ENCODE measurements around the gene CYB561D1.
"Not testable (repeated sequence)": the region's sequence is repeated elsewhere in the genome, so short reads cannot be mapped to it uniquely, and the experiment has no call there.

Gene CYB561D1, protein sequence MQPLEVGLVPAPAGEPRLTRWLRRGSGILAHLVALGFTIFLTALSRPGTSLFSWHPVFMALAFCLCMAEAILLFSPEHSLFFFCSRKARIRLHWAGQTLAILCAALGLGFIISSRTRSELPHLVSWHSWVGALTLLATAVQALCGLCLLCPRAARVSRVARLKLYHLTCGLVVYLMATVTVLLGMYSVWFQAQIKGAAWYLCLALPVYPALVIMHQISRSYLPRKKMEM

DNA sequence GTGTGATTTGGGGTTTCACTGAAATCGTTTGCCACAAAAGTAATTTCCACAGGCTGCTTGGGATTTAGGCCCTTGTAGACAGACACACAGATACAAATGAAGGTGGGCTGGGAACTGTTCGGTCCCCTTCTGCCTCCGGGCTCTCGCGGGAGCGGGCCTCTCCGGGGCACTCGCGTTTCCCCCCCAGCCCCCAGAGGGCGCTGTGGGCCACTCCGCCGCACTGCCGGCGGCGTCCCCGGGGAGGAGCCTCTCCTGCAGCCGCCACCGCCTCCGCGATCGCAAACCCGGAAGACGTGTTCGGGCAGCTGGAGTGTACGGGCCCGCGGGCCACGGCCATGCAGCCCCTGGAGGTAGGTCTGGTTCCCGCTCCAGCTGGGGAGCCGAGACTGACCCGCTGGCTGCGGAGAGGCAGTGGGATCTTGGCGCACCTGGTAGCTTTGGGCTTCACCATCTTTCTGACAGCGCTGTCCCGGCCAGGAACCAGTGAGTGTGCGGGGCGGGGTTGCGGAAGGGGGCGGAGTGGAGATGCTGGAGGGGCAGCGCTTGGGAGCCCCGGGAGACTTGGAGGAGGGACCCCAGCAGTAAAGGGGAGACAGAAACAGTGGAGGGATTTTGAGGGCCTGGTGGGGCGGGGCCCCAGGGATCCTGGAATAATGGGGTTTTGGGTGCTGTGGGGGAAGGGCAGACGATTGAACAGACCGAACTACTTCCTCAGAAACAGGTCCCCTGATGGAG, at the start of gene CYB561D1:
Gene CYB561D1 (plus strand): TSS at position 290 of the 735 bp plus-strand sequence. CDS start 46 bp downstream, at position 336.
- in situ Hi-C loops (cut with MboI; ENCODE audit: low sequenced_read_pairs), result no loop called here

DNA sequence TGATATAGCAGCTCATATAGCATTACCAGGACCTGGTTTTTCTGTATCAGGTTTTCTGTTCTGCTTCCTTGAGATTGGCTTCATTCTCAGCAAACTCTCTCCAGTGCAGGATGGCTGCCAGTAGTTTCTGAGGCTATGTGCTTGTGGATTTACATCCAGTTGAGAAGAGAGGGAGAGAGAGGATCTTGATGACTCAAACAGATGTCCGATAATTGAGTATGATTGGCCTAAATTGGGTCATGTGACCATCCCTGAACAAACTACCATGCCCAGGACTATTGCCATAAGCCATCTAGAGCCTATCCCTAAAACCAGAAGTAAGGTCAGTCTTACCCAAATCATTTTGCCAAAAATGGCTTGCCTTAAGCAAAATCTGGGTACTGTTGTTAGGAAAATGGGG, 49.5 kb upstream of the CYB561D1 start:
- in situ Hi-C loops (cut with MboI; ENCODE audit: low sequenced_read_pairs), result no loop called here

DNA sequence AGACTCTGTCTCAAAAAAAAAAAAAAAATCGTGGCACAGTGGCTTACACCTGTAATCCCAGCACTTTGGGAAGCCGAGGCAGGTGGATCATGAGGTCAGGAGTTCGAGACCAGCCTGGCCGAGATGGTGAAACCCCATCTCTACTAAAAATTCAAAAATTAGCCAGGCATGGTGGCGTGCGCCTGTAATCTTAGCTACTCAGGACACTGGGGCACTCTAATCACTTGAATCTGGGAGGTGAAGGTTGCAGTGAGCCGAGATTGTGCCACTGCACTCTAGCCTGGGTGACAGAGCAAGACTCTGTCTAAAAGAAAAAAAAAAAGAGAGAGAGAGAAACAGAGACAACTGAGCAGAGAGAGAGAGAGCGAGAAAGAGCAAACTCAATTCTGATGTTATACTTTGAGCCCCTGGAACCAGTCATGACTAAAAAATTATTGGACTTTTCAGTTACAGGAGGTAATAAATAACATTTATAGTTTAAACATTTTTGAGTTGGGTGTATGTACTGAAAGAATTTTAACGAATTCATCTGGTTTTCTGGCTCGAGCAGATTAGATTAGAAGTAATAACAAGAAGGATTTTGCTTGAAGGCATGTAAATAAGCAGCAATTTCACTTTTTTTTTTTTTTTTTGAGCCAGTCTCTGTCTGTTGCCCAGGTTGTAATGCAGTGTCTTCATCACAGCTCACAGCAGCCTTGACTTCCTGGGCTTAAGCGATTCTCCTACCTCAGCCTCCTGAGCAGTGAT, 47.8 kb upstream of the CYB561D1 start:
- in situ Hi-C loops (cut with MboI; ENCODE audit: low sequenced_read_pairs), result not testable (repeated sequence)

DNA sequence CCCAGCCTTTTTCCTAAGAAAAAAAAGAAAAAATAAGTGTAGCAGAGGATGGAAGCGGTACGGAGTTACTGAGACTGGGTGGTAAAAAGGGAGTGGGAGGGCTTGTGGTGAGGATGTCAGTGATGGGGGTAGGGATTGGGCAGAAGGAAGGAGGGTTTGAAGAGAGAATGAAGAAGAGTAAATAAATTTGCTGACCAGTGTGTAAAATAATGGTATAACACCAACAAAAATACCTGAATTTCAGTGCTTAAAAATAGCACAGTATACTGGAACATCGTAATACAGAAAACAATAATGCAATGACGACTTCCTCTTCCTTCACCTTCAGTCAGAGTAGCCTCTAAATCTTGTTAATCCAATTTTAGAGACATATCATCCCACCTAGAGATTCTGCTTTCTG, 46.4 kb upstream of the CYB561D1 start:
- in situ Hi-C loops (cut with MboI; ENCODE audit: low sequenced_read_pairs), result no loop called here

DNA sequence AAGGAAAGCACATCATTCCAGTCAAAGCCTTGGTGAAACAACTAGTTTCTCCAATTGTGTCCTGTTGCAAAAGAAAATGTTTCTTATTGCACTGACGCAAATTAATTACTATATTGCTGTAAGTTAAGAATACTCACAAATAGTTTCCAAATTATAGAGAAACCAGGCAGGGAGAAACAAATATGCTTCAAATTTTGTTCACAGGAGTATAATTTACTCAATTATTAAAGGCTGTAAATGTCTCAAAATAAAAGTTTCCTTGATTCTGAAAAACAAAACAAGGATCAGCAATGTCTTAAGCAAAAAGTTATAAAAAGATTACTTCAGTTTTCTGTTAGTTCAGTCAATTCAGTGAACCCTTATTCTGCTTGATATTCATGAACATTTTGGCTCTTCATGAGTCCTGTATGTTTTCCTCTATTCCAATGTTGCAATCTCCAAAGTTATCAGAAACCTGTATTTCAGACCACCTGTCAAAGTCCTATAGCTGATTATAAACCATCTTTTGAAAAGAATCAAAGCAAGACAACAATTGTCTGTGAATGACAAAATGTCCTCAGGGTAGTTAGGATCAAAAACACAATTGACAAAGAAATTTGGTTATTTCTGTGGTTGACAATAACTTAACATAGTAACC, 39.3 kb upstream of the CYB561D1 start:
- in situ Hi-C loops (cut with MboI; ENCODE audit: low sequenced_read_pairs), result no loop called here

DNA sequence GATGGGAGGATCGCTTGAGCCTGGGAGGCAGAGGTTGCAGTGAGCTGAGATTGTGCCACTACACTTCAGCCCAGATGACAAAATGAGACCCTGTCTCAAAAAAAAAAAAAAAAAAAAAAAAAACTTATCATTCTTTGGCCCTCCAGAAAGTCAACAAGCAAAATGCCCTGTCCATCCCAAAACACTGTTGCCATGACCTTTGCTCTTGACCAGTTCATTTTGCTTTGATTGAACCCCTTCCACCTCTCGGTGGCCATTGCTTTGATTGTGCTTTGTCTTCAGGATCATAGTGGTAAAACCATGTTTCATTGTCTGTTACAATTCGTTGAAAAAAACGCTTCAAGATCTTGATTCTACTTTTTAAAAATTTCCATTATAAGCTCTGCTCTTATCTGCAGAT, 36.1 kb upstream of the CYB561D1 start:
- in situ Hi-C loops (cut with MboI; ENCODE audit: low sequenced_read_pairs), result no loop called here

DNA sequence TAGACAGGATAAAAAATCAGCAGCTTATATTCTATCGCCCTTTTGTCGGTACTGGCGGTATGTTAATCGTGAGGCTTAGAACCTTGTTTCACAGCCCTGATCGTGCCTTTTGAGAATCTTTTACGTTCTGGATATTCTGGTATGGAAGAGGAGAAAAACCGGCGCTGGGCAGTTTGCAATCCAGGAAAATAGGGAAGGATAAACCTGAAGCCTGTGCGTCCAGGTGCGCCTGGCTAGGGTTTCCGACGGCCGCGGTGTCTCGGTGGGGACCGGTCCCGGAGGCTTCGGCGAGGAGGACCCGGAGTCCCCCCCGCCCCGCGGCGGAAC, 27.8 kb upstream of the CYB561D1 start:
- in situ Hi-C loops (cut with MboI; ENCODE audit: low sequenced_read_pairs), result no loop called here

DNA sequence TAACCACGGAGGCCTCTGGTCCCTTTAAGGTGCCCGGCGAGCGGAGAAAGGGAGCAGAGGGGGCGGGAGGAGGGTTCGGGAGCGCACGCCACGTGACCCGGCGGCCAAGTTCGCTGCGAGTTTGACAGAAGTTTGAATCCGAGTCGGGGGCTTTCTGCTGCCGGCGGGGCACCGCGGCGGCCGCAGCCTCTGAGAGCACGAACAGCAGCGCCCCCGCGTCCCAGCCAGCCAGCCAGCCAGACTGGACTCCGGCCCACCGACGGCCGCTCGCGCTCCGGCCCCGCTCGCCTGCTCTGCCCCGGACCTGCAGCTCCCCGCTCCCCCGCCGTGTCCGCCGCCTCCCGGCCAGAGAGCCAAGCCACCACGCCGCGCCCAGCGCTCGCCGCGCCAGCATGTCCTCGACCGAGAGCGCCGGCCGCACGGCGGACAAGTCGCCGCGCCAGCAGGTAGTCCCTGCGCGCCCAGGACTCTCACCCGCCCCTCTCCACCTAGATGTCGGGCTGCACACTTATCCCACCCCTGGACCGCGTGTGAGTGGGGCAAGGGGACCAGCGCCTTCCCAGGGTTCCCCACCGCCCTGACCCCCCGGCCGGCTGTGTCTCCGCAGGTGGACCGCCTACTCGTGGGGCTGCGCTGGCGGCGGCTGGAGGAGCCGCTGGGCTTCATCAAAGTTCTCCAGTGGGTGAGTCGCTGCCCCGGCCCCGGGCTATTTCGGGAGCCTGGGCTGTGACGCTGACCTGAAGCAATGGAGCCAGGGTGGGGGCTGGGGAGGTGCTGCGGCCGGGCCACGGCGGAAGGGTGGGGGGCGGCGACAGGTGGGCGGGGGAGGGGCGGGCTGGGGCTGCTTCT, 27.2 kb upstream of the CYB561D1 start, which contains the start of gene SYPL2:
Gene SYPL2 (plus strand): TSS at position 95 of the 849 bp plus-strand sequence. CDS start 298 bp downstream, at position 393.
- in situ Hi-C loops (cut with MboI; ENCODE audit: low sequenced_read_pairs), result no loop called here

DNA sequence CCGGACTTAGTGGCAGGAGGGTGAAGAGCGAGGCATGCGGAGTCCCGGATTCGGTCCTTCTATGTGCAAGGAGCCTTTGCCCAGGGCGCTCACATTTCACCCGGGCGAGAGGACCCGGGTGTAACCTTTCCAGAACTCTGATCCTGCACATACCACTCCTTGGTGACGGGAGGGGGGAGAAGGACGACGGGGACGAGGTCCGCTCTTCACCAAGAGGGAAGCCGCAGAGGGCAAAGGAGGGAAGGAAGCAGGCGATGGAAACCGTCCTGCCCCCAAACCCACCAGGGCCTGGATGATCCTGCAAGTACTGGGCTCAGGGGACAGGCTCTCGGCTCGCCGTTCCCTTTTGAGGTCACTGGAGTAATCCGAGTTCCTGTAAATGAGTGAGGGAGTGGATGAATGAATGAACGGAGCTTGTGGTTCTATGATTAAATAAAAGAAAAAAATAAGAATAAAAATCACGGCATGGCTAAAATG, 26.6 kb upstream of the CYB561D1 start:
- in situ Hi-C loops (cut with MboI; ENCODE audit: low sequenced_read_pairs), result no loop called here

DNA sequence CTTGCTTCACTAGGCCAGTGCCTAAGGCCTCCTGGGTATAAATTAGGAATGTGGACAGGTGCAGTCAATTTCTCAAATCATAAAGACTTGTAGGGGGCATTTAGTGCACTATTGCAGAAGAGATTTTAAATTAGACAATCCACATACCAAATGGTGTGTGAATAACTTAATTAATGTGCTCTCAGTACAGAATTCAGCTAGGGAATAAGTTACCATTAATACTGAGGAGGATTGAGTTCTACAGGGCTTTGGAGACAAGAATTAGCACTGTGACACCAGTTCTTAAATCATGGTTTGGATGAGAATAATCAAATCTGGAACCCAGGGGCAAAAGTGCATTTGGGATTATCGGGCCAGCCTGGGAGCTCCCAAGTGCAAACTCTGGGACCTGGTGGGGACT, 25.8 kb upstream of the CYB561D1 start:
- in situ Hi-C loops (cut with MboI; ENCODE audit: low sequenced_read_pairs), result no loop called here

DNA sequence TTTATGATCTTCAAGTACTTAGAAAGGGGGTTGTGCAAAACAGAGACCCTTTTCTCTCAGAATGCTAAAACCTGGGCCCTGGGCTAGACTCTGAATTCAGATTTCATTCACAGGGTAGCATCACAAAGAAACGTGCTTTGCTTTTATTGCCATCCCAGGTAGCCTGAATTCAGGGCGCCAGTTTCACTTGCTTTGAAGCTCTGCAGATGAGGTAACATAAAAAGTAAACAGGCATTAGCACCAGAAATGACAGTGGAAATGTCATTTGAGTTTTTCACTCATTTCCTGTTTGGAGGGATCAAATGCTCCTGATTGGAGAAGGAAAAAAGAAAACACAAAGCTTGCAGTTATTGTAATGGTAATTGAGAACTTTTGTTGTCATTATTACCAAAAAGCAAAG, 25.0 kb upstream of the CYB561D1 start:
- in situ Hi-C loops (cut with MboI; ENCODE audit: low sequenced_read_pairs), result no loop called here

DNA sequence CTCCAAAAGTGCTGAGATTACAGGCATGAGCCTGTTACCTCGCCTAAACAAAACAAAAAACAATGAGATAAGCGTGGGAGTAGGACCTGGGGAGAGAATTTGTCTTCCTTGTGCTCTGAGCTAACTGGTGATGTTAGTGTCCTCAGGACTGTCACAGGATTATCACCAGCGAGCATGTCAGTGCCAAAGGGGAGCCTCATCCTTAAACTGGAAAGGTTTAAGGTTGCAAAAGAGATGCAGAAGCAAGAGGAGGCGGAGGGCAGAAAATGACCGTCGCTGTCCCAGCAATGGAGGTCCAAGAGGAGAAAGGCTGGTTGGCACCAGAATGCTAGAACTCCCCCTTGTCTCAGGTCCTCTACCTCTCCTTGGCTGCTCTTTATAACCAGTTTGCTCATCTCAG, 23.6 kb upstream of the CYB561D1 start:
- in situ Hi-C loops (cut with MboI; ENCODE audit: low sequenced_read_pairs), result no loop called here

DNA sequence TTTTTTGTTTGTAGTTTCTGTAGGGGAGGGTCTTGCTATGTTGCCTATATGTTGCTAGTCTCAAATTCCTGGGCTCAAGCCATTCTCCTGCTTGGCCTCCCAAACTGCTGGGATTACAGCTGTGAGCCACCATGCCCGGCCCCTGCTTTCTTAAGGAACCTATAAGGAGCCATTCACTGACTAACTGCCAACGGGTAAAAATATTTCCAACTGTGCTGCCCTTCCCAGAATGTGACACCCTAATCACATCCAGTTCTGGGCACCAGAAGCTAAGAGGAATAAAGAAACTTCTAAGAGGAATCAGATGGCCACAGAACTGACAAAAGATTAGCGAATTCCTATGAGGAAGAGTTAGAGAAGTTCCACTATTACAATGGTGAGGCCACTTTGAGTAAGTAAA, 21.1 kb upstream of the CYB561D1 start:
- in situ Hi-C loops (cut with MboI; ENCODE audit: low sequenced_read_pairs), result no loop called here

DNA sequence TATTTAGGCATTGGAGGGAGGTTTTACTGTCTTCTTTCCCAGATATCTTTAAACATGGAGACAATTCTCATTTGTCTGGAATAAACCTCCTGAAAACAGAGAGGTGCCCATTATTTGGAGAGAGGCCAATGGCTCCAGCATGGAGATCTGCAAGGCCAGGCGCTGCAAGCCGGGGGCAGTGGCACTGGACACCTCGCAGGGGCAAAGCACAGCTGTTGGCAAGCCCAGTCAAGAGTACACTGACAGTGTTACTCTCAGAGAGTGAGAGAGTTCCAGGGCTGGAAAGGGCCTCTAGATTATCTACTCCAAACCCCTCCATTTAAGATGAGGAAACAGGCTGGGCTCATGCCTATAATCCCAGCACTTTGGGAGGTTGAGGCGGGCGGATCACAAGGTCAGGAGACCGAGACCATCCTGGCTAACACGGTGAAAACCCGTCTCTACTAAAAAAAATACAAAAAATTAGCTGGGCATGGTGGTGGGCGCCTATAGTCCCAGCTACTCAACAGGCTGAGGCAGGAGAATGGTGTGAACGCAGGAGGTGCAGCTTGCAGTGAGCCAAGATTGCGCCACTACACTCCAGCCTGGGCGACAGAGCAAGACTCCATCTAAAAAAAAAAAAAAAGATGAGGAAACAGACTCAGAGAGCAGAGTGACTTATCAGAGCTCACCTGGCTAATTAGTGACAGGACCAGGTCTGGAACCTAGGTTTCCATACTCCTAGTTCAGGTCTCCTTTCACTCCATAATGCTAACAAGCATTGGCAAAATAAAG, 20.4 kb upstream of the CYB561D1 start:
- in situ Hi-C loops (cut with MboI; ENCODE audit: low sequenced_read_pairs), result not testable (repeated sequence)

DNA sequence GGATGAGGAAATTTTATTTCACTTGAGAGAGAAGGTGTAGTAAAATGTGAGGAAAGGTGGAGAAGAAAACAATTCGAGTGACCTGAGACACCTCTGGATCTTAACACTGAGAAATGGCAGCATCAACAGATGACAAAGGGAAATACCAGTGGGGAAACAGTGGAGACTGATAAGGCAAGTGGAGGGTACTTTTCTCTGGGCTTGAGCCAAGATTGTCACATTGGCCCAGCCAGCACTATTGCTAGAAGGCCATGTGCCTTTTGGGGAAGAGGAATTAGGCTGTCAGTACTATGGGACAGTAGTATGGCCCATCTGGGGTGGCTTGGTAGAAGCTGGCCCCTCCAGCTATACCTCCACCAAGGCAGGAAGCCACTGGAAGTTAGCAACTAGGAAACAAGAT, 19.2 kb upstream of the CYB561D1 start:
- in situ Hi-C loops (cut with MboI; ENCODE audit: low sequenced_read_pairs), result no loop called here

DNA sequence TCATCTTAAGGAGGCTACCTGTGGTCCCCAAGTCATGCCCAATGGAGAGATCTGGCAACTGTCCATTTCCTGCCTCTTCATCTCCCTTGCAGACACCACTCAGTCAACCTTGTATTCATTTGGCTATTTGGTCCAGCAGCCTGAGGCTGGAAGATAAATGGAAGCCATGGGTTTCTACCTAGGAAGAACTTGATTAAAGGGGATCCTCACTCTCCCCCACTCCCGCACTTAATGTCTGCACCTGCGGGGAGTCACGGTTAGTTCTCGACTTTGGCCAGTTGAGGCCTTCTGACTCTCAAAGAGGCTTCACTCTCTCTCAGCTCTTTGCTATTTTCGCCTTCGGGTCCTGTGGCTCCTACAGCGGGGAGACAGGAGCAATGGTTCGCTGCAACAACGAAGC, 18.6 kb upstream of the CYB561D1 start:
- in situ Hi-C loops (cut with MboI; ENCODE audit: low sequenced_read_pairs), result no loop called here

DNA sequence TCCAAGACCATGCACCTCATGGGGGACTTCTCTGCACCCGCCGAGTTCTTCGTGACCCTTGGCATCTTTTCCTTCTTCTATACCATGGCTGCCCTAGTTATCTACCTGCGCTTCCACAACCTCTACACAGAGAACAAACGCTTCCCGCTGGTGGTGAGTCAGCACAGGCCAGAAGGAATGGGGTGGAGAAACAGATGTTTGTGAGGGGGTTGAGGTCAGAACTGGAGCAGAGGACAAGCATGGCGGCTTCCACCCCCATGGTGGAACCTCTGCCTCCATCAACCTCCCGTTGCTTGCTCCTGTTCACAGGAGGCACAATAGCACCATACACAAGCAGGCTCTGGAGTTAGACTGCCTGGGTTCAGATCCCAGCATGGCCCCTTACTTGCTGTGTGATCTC, 17.1 kb upstream of the CYB561D1 start:
- in situ Hi-C loops (cut with MboI; ENCODE audit: low sequenced_read_pairs), result no loop called here

DNA sequence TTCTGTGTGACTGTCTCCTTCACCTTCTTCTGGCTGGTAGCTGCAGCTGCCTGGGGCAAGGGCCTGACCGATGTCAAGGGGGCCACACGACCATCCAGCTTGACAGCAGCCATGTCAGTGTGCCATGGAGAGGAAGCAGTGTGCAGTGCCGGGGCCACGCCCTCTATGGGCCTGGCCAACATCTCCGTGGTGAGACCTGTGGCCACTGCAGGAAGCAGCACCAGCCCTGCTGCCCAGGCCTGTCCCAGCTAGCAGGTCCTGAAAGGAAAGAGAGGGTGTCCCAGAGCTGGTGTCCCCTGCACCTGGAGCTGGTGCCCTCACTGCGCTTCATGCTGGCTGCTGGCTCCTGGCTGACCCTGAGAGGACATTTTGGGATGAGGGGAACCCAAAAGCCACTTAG, 16.1 kb upstream of the CYB561D1 start:
- in situ Hi-C loops (cut with MboI; ENCODE audit: low sequenced_read_pairs), result no loop called here

DNA sequence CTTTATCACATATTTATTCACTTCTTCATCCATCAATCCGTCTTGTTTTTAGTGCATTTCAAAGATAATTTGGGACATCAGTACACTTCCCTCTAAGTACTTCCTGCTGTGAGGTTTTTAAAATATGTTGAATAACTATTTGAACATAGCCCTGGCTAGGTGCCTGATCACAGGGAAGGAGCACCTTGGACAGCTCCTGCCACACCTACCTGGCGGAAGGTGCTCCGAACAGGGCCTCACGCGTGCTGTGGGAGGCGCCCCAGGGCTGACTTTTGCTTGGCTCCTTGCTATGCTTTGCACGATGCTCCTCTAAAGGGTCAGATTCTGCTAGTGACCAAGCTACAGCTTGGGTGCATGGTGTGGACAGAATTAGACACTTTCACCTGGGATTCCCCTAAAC, 15.1 kb upstream of the CYB561D1 start:
- in situ Hi-C loops (cut with MboI; ENCODE audit: low sequenced_read_pairs), result no loop called here

DNA sequence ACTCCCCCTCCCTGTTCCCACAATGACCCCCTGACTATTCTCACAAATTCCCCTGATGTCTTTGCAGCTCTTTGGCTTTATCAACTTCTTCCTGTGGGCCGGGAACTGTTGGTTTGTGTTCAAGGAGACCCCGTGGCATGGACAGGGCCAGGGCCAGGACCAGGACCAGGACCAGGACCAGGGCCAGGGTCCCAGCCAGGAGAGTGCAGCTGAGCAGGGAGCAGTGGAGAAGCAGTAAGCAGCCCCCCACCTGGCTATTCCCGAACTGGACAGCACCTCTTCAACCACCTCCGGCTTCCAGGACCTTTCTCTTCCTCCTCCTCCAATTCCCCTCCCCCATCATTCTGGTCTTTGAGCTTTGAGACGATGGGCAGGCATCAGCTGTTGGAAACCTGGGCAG, 14.6 kb upstream of the CYB561D1 start:
- in situ Hi-C loops (cut with MboI; ENCODE audit: low sequenced_read_pairs), result no loop called here
